ENCODE measurements around the gene ACR.

Gene ACR

DNA sequence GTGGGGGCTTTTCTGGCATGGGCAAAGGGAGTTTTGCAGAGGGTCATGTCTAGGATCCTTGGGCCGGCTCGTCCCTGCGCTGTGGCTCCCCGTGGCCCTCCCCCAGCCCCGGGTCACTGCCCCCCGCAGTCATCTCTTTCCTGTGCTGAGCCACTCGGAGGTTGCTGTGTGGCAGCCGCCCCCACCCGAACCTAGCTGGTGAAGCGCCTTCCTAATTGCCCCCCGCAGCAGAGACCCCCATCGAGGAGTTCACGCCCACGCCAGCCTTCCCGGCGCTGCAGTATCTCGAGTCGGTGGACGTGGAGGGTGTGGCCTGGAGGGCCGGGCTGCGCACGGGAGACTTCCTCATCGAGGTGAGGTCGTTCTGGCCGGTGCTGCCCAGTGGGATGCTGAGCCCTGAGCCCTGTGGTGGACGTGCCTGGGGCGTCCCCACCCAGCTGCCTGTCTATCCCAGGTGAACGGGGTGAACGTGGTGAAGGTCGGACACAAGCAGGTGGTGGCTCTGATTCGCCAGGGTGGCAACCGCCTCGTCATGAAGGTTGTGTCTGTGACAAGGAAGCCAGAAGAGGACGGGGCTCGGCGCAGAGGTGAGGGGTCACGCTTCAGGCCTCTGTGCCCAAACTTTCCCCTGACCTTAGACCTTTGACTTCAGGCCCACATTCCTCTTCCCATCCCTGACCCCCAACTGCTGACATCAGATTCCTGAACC lies 33.3 kb upstream of the ACR start:
- TF ChIP-seq, protein P1, sequence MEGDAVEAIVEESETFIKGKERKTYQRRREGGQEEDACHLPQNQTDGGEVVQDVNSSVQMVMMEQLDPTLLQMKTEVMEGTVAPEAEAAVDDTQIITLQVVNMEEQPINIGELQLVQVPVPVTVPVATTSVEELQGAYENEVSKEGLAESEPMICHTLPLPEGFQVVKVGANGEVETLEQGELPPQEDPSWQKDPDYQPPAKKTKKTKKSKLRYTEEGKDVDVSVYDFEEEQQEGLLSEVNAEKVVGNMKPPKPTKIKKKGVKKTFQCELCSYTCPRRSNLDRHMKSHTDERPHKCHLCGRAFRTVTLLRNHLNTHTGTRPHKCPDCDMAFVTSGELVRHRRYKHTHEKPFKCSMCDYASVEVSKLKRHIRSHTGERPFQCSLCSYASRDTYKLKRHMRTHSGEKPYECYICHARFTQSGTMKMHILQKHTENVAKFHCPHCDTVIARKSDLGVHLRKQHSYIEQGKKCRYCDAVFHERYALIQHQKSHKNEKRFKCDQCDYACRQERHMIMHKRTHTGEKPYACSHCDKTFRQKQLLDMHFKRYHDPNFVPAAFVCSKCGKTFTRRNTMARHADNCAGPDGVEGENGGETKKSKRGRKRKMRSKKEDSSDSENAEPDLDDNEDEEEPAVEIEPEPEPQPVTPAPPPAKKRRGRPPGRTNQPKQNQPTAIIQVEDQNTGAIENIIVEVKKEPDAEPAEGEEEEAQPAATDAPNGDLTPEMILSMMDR (IDR thresholded peaks at IDR 0.05; ENCODE audit: low read depth, low read length, poor library complexity, severe bottlenecking) = no peak
- no peak for TF ChIP-seq EZH2phosphoT487 (IDR thresholded peaks at IDR 0.05; ENCODE audit: borderline replicate concordance, low read length)
- no peaks in the 10 kb centered on the region for H3K36me3 ChIP-seq (ENCODE audit: control insufficient read depth, low read length)

DNA sequence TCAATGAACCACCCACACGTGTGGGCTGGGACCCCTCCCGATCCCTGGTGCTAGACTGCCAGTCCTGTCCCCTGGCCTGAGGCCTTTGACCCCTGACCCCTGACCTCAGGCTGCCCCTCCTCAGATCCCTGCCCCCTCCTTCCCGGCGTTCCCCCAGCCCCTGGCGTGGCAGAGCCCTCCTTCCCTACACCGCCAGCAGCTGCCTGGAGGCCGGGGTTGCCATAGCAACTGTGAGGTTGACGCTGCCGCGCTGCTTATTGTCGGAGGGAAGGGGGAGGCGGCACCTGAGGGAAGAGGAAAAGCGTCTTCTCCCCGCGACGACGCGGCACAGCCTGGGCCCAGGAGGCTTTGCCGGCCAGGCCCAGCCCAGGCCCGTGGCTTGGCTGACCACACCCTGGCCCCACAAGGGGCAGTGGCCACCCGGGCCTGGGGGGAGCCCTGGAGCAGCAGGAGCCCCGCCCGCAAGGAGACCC lies 32.7 kb upstream of the ACR start:
- H3K4me3 ChIP-seq (ENCODE audit: low read length) = no peak overlapping the region

More for the DNA sequence above, 33.3 kb upstream of the ACR start:
- no peak overlapping the region for H3K4me3 ChIP-seq (ENCODE audit: low read length)
- no peaks in the 10 kb centered on the region for H3K9me2 ChIP-seq (replicated peaks; ENCODE audit: control insufficient read depth, low read length)
- no peak overlapping the region for H3K4me2 ChIP-seq (ENCODE audit: low read length)
- H3F3A ChIP-seq (ENCODE audit: control insufficient read depth, insufficient read depth) = no peaks in the 10 kb centered on the region
- no peaks in the 10 kb centered on the region for H3K4me1 ChIP-seq (ENCODE audit: control insufficient read depth, low read length)
- H3K27ac ChIP-seq (ENCODE audit: low read depth, low read length) = no peak overlapping the region
- H3K9me3 ChIP-seq (ENCODE audit: control insufficient read depth, insufficient read depth, low read length) = no peaks in the 10 kb centered on the region
- no peaks in the 10 kb centered on the region for H4K20me1 ChIP-seq (ENCODE audit: control insufficient read depth, insufficient read depth, low read depth, low read length)
- no peaks in the 10 kb centered on the region for H3K79me2 ChIP-seq (ENCODE audit: control insufficient read depth, low read length)
- H3K27me3 ChIP-seq (ENCODE audit: control insufficient read depth, low read length) = no peaks in the 10 kb centered on the region

GRCh38 chr22:50705851-50706351 lies 32.1 kb upstream of the ACR start:
- Histone ChIP-seq H3K27me3 (ENCODE audit: control insufficient read depth, low read length) (no peaks in the 10 kb centered on the region), H3K9me3 (ENCODE audit: control insufficient read depth, insufficient read depth, low read length) (no peaks in the 10 kb centered on the region), H3K36me3 (ENCODE audit: control insufficient read depth, low read length) (no peaks in the 10 kb centered on the region), H3K4me2 (ENCODE audit: low read length) (no peak overlapping the region), H3K4me3 (ENCODE audit: low read length) (no peak overlapping the region), H3K9me2 (replicated peaks; ENCODE audit: control insufficient read depth, low read length) (no peaks in the 10 kb centered on the region), H3K79me2 (ENCODE audit: control insufficient read depth, low read length) (no peaks in the 10 kb centered on the region), H3K27ac (ENCODE audit: low read depth, low read length) (no peak overlapping the region), H3K4me1 (ENCODE audit: control insufficient read depth, low read length) (no peaks in the 10 kb centered on the region), H4K20me1 (ENCODE audit: control insufficient read depth, insufficient read depth, low read depth, low read length) (no peaks in the 10 kb centered on the region), H3F3A (ENCODE audit: control insufficient read depth, insufficient read depth) (no peaks in the 10 kb centered on the region)
- TF ChIP-seq, protein P1 (IDR thresholded peaks at IDR 0.05; ENCODE audit: low read depth, low read length, poor library complexity, severe bottlenecking) = no peak
- no peak for TF ChIP-seq EZH2phosphoT487 (IDR thresholded peaks at IDR 0.05; ENCODE audit: borderline replicate concordance, low read length)

More for the DNA sequence above, 32.7 kb upstream of the ACR start:
- Histone ChIP-seq H3K9me2 (replicated peaks; ENCODE audit: control insufficient read depth, low read length) (no peaks in the 10 kb centered on the region), H3K36me3 (ENCODE audit: control insufficient read depth, low read length) (no peaks in the 10 kb centered on the region), H3F3A (ENCODE audit: control insufficient read depth, insufficient read depth) (no peaks in the 10 kb centered on the region), H3K4me1 (ENCODE audit: control insufficient read depth, low read length) (no peaks in the 10 kb centered on the region), H3K27ac (ENCODE audit: low read depth, low read length) (no peak overlapping the region), H3K27me3 (ENCODE audit: control insufficient read depth, low read length) (no peaks in the 10 kb centered on the region), H4K20me1 (ENCODE audit: control insufficient read depth, insufficient read depth, low read depth, low read length) (no peaks in the 10 kb centered on the region), H3K4me2 (ENCODE audit: low read length) (no peak overlapping the region), H3K9me3 (ENCODE audit: control insufficient read depth, insufficient read depth, low read length) (no peaks in the 10 kb centered on the region), H3K79me2 (ENCODE audit: control insufficient read depth, low read length) (no peaks in the 10 kb centered on the region)
- TF ChIP-seq, protein P1 (IDR thresholded peaks at IDR 0.05; ENCODE audit: low read depth, low read length, poor library complexity, severe bottlenecking) = no peak
- no peak for TF ChIP-seq EZH2phosphoT487 (IDR thresholded peaks at IDR 0.05; ENCODE audit: borderline replicate concordance, low read length)

All from DOHH2 (cell line).